ENCODE results near the gene AKIRIN2. TPM values are rescaled to one million over a fixed set of nuclear protein-coding genes. Genes with fewer than 3 reads are reported as not detected.

AKIRIN2 gene
- total and polyA plus RNA-seq, 9 of the 15 experiments (the other 6 are each of a cell fraction or from before 2014, with no cell fraction given) = 5.8 to 63.9 (median 28.1) TPM

DNA sequence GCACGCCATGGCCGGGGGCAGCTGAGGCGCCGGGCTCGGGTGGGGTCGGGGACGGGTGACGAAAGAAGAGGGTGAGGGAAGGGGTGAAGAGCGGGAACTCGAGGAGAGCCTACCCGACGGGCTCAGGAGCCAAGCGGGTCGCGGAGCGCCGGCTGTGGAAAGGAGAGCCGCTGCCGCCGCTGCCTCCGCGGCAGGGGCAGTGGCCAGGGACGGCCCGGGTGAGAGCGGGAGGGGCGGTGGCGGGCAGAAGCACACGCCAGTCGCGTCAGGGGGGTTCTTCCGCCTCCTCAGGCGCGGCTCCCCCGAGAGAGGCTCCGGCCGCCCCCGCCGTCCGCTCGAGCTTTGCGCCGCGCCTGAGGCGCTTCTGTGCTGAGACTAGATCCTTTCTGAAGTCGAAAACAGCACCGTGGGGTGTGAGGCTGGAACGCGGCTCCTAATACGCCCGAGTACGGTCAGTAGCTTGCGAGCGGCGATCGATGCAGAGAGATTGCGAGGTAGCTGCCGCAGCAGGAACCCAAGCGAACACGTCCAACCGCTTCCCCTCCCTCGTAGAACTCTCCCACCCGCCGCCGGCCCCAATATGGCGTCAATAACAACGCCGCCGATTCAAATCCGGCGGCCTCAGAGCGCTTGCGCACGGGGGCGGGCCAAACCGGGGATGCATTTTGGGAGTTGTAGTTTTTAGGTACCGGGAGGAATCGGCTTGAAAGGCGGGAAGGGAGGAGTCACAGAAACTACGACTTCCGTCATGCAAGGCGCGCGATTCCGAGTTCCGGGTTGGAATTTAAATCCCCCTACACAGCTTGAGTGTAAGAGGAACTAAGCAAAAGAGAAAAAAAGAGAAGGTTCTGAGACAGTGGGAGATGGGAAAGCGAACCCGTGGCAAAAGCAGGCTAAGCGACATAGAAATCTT lies at the start of gene AKIRIN2 (continued):
- TF ChIP-seq CCNT2 (IDR thresholded peaks at IDR 0.05; ENCODE audit: borderline replicate concordance, extremely low read depth, insufficient read length, low read depth, low read length) (no peak), ZNF133 (CRISPR knock-in tag; IDR thresholded peaks at IDR 0.05) (no peak), GABPB1 (CRISPR knock-in tag; IDR thresholded peaks at IDR 0.05) (peak; percentile 80), ZNF239 (CRISPR knock-in tag; IDR thresholded peaks at IDR 0.05) (no peak), ZNF23 (CRISPR knock-in tag; IDR thresholded peaks at IDR 0.05) (no peak), NFATC3 (IDR thresholded peaks at IDR 0.05) (peak; percentile 45; the same call in 1 of the 2 replicates), CBX8 (IDR thresholded peaks at IDR 0.05; ENCODE audit: borderline replicate concordance, extremely low read depth, low read depth, low read length, poor library complexity, severe bottlenecking) (no peak), HNRNPL (IDR thresholded peaks at IDR 0.05; ENCODE audit: low read depth, low read length) (no peak), NRF1 (conservative IDR thresholded peaks at IDR 0.05 in 1 of 2, IDR thresholded peaks at IDR 0.05 in 1 of 2) (peak; percentile 98), PHF8 (IDR thresholded peaks at IDR 0.05; ENCODE audit: borderline replicate concordance, low read length) (peak; percentile 94), RBM15 (IDR thresholded peaks at IDR 0.05; ENCODE audit: insufficient read depth, low read length) (no peak), PHTF2 (CRISPR knock-in tag; IDR thresholded peaks at IDR 0.05) (no peak), LEF1 (IDR thresholded peaks at IDR 0.05) (no peak), SMARCA5 (IDR thresholded peaks at IDR 0.05) (no peak)
- TF ChIP-seq, protein P1, sequence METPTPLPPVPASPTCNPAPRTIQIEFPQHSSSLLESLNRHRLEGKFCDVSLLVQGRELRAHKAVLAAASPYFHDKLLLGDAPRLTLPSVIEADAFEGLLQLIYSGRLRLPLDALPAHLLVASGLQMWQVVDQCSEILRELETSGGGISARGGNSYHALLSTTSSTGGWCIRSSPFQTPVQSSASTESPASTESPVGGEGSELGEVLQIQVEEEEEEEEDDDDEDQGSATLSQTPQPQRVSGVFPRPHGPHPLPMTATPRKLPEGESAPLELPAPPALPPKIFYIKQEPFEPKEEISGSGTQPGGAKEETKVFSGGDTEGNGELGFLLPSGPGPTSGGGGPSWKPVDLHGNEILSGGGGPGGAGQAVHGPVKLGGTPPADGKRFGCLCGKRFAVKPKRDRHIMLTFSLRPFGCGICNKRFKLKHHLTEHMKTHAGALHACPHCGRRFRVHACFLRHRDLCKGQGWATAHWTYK (CRISPR knock-in tag; IDR thresholded peaks at IDR 0.05) = no peak
- TF ChIP-seq, protein P2, sequence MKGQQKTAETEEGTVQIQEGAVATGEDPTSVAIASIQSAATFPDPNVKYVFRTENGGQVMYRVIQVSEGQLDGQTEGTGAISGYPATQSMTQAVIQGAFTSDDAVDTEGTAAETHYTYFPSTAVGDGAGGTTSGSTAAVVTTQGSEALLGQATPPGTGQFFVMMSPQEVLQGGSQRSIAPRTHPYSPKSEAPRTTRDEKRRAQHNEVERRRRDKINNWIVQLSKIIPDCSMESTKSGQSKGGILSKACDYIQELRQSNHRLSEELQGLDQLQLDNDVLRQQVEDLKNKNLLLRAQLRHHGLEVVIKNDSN (CRISPR knock-in tag; IDR thresholded peaks at IDR 0.05) = no peak
- TF ChIP-seq, protein P3, sequence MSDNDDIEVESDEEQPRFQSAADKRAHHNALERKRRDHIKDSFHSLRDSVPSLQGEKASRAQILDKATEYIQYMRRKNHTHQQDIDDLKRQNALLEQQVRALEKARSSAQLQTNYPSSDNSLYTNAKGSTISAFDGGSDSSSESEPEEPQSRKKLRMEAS (CRISPR knock-in tag; IDR thresholded peaks at IDR 0.05) = no peak; the same call in 1 of the 2 replicates
- TF ChIP-seq, protein P4, sequence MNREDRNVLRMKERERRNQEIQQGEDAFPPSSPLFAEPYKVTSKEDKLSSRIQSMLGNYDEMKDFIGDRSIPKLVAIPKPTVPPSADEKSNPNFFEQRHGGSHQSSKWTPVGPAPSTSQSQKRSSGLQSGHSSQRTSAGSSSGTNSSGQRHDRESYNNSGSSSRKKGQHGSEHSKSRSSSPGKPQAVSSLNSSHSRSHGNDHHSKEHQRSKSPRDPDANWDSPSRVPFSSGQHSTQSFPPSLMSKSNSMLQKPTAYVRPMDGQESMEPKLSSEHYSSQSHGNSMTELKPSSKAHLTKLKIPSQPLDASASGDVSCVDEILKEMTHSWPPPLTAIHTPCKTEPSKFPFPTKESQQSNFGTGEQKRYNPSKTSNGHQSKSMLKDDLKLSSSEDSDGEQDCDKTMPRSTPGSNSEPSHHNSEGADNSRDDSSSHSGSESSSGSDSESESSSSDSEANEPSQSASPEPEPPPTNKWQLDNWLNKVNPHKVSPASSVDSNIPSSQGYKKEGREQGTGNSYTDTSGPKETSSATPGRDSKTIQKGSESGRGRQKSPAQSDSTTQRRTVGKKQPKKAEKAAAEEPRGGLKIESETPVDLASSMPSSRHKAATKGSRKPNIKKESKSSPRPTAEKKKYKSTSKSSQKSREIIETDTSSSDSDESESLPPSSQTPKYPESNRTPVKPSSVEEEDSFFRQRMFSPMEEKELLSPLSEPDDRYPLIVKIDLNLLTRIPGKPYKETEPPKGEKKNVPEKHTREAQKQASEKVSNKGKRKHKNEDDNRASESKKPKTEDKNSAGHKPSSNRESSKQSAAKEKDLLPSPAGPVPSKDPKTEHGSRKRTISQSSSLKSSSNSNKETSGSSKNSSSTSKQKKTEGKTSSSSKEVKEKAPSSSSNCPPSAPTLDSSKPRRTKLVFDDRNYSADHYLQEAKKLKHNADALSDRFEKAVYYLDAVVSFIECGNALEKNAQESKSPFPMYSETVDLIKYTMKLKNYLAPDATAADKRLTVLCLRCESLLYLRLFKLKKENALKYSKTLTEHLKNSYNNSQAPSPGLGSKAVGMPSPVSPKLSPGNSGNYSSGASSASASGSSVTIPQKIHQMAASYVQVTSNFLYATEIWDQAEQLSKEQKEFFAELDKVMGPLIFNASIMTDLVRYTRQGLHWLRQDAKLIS (CRISPR knock-in tag; IDR thresholded peaks at IDR 0.05) = 0 out of 2 replicates have a peak, but pooled peaks have one; percentile 54
- TF ChIP-seq, protein P5, sequence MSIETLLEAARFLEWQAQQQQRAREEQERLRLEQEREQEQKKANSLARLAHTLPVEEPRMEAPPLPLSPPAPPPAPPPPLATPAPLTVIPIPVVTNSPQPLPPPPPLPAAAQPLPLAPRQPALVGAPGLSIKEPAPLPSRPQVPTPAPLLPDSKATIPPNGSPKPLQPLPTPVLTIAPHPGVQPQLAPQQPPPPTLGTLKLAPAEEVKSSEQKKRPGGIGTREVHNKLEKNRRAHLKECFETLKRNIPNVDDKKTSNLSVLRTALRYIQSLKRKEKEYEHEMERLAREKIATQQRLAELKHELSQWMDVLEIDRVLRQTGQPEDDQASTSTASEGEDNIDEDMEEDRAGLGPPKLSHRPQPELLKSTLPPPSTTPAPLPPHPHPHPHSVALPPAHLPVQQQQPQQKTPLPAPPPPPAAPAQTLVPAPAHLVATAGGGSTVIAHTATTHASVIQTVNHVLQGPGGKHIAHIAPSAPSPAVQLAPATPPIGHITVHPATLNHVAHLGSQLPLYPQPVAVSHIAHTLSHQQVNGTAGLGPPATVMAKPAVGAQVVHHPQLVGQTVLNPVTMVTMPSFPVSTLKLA (conservative IDR thresholded peaks at IDR 0.05) = peak; percentile 80 to 90
